Panc1 (cell line): ENCODE data around the gene ZMYM4. TPM values are rescaled to one million over a fixed set of nuclear protein-coding genes. Genes with fewer than 3 reads are reported as not detected.

Source experiments
- ATAC-seq: fragments of 200-7000 bp; cut with Tn5 transposase; 2 replicates; pipeline ENCODE4 v1.9.1; 2020; ENCODE audit warnings: mild to moderate bottlenecking, moderate library complexity
- BruUV-seq: library from RNA; stranded (reverse); fragments of 400-500 nt; replicated peaks from 2 replicates; lab custom pipeline; 2021; lab: Mats Ljungman, UMichigan
- CTCF ChIA-PET: fragments of 300-600 bp; sonication (Branson Sonifier 250); formaldehyde crosslinking; loops from one replicate; lab custom pipeline; 2022; ENCODE audit warnings: antibody characterized with exemption; lab: Charles Lee
- POLR2A ChIA-PET: fragments of 300-600 bp; sonication (Branson Sonifier 250); formaldehyde crosslinking; loops from one replicate; lab custom pipeline; 2022; ENCODE audit warnings: antibody characterized with exemption; lab: Charles Lee
- DNase-seq: peaks from one replicate; pipeline ENCODE4 v3.0.0-alpha.2; 2010; ENCODE audit warnings: low read depth, low spot score
- H3K27ac ChIP-seq: 2 replicates; pipeline ENCODE4 v1.5.1; 2011; ENCODE audit warnings: mild to moderate bottlenecking, low read length, inconsistent platforms
- H3K27me3 ChIP-seq: fragments of 200-500 bp; sonication (Bioruptor generic); 2 replicates; pipeline ENCODE4 v1.6.0; 2014; ENCODE audit warnings: low read length, inconsistent platforms; ENCODE audit not compliant: control insufficient read depth, insufficient read depth
- H3K36me3 ChIP-seq: fragments of 200-500 bp; sonication (Bioruptor generic); 2 replicates; pipeline ENCODE4 v1.5.1; 2014; ENCODE audit warnings: inconsistent platforms, mild to moderate bottlenecking, low read length, moderate library complexity; ENCODE audit not compliant: control insufficient read depth, insufficient read depth
- H3K4me1 ChIP-seq: 2 replicates; pipeline ENCODE4 v1.5.1; 2011; ENCODE audit warnings: inconsistent platforms, mild to moderate bottlenecking, low read length, moderate library complexity; ENCODE audit not compliant: control insufficient read depth, insufficient read depth
- H3K4me3 ChIP-seq, 2 experiments: 2 replicates each; pipeline ENCODE4 v1.5.1; 2011 to 2012; ENCODE audit warnings: low read depth in 2 of 2, low read length in 2 of 2, mild to moderate bottlenecking in 2 of 2, inconsistent platforms in 1 of 2, moderate library complexity in 1 of 2
- H3K9me3 ChIP-seq: fragments of 200-500 bp; sonication (Bioruptor generic); 2 replicates; pipeline ENCODE4 v1.5.1; 2014; ENCODE audit warnings: low read depth, mild to moderate bottlenecking, inconsistent platforms, low read length, moderate library complexity; ENCODE audit not compliant: control insufficient read depth, insufficient read depth
- POLR2AphosphoS5 ChIP-seq: IDR thresholded peaks from 2 replicates; pipeline ENCODE4 v1.6.1; 2012; ENCODE audit warnings: mild to moderate bottlenecking, low read depth, low read length, moderate library complexity
- SIN3A ChIP-seq: IDR thresholded peaks from 2 replicates; pipeline ENCODE4 v1.6.1; 2012; ENCODE audit warnings: low read depth, mild to moderate bottlenecking, low read length, moderate library complexity, borderline replicate concordance; ENCODE audit not compliant: insufficient read depth
- TCF7L2 ChIP-seq: IDR thresholded peaks from 2 replicates; pipeline ENCODE4 v1.6.1; 2011; ENCODE audit warnings: mild to moderate bottlenecking, low read depth, low read length, inconsistent platforms
- in situ Hi-C: cut with HindIII; loops from 2 replicates; pipeline ENCODE4 v1.10.0; 2016; ENCODE audit warnings: low sequenced_read_pairs, low pct_unique_long_range_greater_than_20kb
- intact Hi-C: fragments of 100-400 bp; cut with micrococcal nuclease; formaldehyde crosslinking; loops from one replicate; pipeline ENCODE4 v1.10.0; 2022; ENCODE audit not compliant: unreplicated experiment
- total RNA-seq: library from RNA; stranded (reverse); gene quantifications from one replicate; pipeline ENCODE4 v1.2.1, GENCODE V29; 2021; ENCODE audit not compliant: unreplicated experiment
- TF ChIP-seq, protein P1 (sequence below), 2 experiments: IDR thresholded peaks; 2 replicates each; pipeline ENCODE4 v1.6.1; 2011 to 2012; ENCODE audit warnings: low read depth in 2 of 2, control low read depth in 1 of 2, low read length in 1 of 2, mild to moderate bottlenecking in 1 of 2, moderate library complexity in 1 of 2; ENCODE audit not compliant: insufficient read depth in 1 of 2
- TF ChIP-seq, protein P2 (sequence below): fragments of 450-650 bp; IDR thresholded peaks from 2 replicates; pipeline ENCODE4 v1.5.1; 2017; ENCODE audit warnings: mild to moderate bottlenecking

The ZMYM4 gene
- total RNA-seq, 1 experiment from 2014 or later = 82.2 TPM

DNA sequence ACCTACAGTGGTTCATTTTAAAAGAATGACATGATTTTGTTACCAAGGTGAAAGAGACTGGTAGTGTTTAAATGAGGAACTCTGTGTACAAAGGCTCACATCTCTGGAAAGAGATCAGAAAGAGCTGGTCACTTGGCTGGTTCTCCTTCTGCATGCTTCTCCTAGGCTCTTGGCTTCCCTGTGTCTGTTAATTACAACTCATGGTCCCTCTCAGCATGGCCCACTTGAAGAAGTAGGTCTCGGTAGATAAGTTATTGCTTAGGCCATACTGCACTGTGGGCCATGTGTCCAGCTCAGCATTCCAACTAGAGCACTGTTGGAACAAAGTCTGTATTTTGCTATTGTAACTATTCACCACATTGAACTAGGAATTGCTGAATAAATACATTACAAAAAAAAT, 197.6 kb downstream of the ZMYM4 start:
- no peak overlapping the region for H3K27ac ChIP-seq
- intact Hi-C loops (no loop called here), in situ Hi-C loops (no loop called here)
- no peaks in the 10 kb centered on the region for H3K4me1 ChIP-seq
- DNase-seq = no peak
- POLR2A ChIA-PET = no interaction called here
- TF ChIP-seq, protein P1, sequence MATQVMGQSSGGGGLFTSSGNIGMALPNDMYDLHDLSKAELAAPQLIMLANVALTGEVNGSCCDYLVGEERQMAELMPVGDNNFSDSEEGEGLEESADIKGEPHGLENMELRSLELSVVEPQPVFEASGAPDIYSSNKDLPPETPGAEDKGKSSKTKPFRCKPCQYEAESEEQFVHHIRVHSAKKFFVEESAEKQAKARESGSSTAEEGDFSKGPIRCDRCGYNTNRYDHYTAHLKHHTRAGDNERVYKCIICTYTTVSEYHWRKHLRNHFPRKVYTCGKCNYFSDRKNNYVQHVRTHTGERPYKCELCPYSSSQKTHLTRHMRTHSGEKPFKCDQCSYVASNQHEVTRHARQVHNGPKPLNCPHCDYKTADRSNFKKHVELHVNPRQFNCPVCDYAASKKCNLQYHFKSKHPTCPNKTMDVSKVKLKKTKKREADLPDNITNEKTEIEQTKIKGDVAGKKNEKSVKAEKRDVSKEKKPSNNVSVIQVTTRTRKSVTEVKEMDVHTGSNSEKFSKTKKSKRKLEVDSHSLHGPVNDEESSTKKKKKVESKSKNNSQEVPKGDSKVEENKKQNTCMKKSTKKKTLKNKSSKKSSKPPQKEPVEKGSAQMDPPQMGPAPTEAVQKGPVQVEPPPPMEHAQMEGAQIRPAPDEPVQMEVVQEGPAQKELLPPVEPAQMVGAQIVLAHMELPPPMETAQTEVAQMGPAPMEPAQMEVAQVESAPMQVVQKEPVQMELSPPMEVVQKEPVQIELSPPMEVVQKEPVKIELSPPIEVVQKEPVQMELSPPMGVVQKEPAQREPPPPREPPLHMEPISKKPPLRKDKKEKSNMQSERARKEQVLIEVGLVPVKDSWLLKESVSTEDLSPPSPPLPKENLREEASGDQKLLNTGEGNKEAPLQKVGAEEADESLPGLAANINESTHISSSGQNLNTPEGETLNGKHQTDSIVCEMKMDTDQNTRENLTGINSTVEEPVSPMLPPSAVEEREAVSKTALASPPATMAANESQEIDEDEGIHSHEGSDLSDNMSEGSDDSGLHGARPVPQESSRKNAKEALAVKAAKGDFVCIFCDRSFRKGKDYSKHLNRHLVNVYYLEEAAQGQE (IDR thresholded peaks at IDR 0.05; ENCODE audit: insufficient read depth in 1 of 2, low read depth in 2 of 2, low read length in 1 of 2) = no peak
- TF ChIP-seq SIN3A (no peak), TCF7L2 (no peak), POLR2AphosphoS5 (no peak)
- no peaks in the 10 kb centered on the region for H3K9me3 ChIP-seq
- no peak overlapping the region for H3K4me3 ChIP-seq
- no TSS peak for BruUV-seq
- no peak for ATAC-seq
- H3K36me3 ChIP-seq = no peaks in the 10 kb centered on the region; the same call in 1 of the 2 replicates
- CTCF ChIA-PET = no interaction called here
- no peaks in the 10 kb centered on the region for H3K27me3 ChIP-seq

DNA sequence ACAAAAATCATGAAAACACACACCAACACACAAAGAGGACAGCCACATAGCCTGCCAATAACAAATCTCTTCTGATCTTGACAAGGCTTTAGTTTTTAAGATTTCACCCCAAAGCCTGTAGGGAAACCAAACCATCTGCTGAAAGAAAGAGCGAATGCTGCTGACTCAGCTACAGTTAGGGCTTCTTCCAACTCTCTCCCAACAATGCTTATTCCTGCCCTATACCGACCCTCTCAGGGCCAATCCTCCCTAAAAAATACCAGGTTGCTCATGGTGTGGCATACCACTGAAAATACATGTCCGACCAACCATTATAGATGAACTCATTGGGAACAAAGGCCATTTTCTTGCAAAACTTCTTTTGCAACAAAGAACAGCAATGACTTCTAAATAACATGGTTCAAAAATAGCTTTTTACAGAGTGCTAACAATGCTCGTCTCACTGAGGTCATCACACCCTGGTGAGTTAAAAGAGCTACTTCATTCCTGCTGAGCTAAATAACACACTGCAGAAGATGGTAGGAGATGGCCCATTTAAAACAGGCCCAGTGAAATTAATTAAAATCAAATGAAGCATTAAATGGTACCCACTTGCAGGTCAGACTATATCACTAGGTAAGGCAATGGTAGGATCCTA, 202.6 kb downstream of the ZMYM4 start:
- ATAC-seq = no peak
- no peak overlapping the region for H3K4me3 ChIP-seq
- BruUV-seq = no TSS peak
- H3K27me3 ChIP-seq = no peaks in the 10 kb centered on the region
- H3K36me3 ChIP-seq = no peaks in the 10 kb centered on the region
- H3K4me1 ChIP-seq = no peaks in the 10 kb centered on the region
- in situ Hi-C loops = no loop called here
- H3K27ac ChIP-seq = no peak overlapping the region
- TF ChIP-seq, protein P2, sequence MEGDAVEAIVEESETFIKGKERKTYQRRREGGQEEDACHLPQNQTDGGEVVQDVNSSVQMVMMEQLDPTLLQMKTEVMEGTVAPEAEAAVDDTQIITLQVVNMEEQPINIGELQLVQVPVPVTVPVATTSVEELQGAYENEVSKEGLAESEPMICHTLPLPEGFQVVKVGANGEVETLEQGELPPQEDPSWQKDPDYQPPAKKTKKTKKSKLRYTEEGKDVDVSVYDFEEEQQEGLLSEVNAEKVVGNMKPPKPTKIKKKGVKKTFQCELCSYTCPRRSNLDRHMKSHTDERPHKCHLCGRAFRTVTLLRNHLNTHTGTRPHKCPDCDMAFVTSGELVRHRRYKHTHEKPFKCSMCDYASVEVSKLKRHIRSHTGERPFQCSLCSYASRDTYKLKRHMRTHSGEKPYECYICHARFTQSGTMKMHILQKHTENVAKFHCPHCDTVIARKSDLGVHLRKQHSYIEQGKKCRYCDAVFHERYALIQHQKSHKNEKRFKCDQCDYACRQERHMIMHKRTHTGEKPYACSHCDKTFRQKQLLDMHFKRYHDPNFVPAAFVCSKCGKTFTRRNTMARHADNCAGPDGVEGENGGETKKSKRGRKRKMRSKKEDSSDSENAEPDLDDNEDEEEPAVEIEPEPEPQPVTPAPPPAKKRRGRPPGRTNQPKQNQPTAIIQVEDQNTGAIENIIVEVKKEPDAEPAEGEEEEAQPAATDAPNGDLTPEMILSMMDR = no peak
- TF ChIP-seq SIN3A (no peak), POLR2AphosphoS5 (no peak), TCF7L2 (no peak)
- TF ChIP-seq, protein P1 (IDR thresholded peaks at IDR 0.05; ENCODE audit: insufficient read depth in 1 of 2, low read depth in 2 of 2, low read length in 1 of 2) = no peak
- ChIA-PET POLR2A (interaction anchor here (0.6 kb wide), 1 partner anchor 19 kb away, joined by 9 read pairs; no protein-coding TSS in a partner anchor), CTCF (no interaction called here)
- DNase-seq = no peak
- intact Hi-C loops = no loop called here
- no peaks in the 10 kb centered on the region for H3K9me3 ChIP-seq

Other genes with a start within 250 kb of the ZMYM4 start
- gene ZMYM6, start 236.8 kb upstream of the ZMYM4 start, total RNA-seq = 21.8 TPM
- gene ZMYM1, start 189.3 kb upstream of the ZMYM4 start, total RNA-seq = 39.1 TPM
- gene SFPQ, start 75.6 kb upstream of the ZMYM4 start, total RNA-seq = 266 TPM